Right cardiac atrium (tissue), 5 donors: ENCODE measurements around the gene CYP20A1. TPM values are rescaled to one million over a fixed set of nuclear protein-coding genes. Genes with fewer than 3 reads are reported as not detected.
"Not testable (repeated sequence)": the region's sequence is repeated elsewhere in the genome, so short reads cannot be mapped to it uniquely, and the experiment has no call there.

ENCODE experiments used
- ATAC-seq, 2 donors: fragments of 200-7000 bp; cut with Tn5 transposase; one replicate each; pipeline versions ENCODE4 v1.8.0 to v1.9.1; 2020; ENCODE audit warnings: moderate library complexity in 2 of 2, mild to moderate bottlenecking in 1 of 2
- DNase-seq, 3 donors: peaks; one replicate each; pipeline ENCODE4 v3.0.0-alpha.2; 2020
- H3K27ac ChIP-seq: one replicate; pipeline ENCODE4 v1.5.1; 2013; ENCODE audit warnings: mild to moderate bottlenecking, low read length, control low read depth, moderate library complexity
- H3K27me3 ChIP-seq: one replicate; pipeline ENCODE4 v1.6.1; 2013; ENCODE audit not compliant: control insufficient read depth, insufficient read depth
- H3K4me1 ChIP-seq: one replicate; pipeline ENCODE4 v1.6.1; 2013; ENCODE audit warnings: low read length; ENCODE audit not compliant: control insufficient read depth, insufficient read depth
- H3K4me3 ChIP-seq: one replicate; pipeline ENCODE4 v1.5.1; 2013; ENCODE audit warnings: low read length, control low read depth
- H3K9me3 ChIP-seq: one replicate; pipeline ENCODE4 v1.6.1; 2013; ENCODE audit warnings: low read length; ENCODE audit not compliant: control insufficient read depth
- WGBS: extraction: QIAGEN DNeasy Blood & Tissue Kit; methylation state at CpG from one replicate; pipeline ENCODE4 v1.1.7; 2013; 5-methylcytosine and 5-hydroxymethylcytosine counted together
- intact Hi-C, 4 donors: fragments of 100-400 bp; cut with DNase I; formaldehyde crosslinking; loops; one replicate each; pipeline versions ENCODE4 v1.11.0 to v1.14.0; 2022 to 2023
- polyA plus RNA-seq: library from polyadenylated mRNA; stranded (reverse); fragments of 200-250 nt; gene quantifications from one replicate; pipeline ENCODE4 v1.2.3, GENCODE V29; 2013
- total RNA-seq, 4 donors: library from RNA; stranded (reverse); fragmentation: NEBNext Ultra II Directional; extraction: Animal tissue kit (Norgen Biotek cat#: 25700); gene quantifications; one replicate each; pipeline ENCODE4 v1.2.1, GENCODE V29; 2021
- donor health status: healthy with polysubstance abuse.
- donor health status: DM: no; HTN: yes; CAD: no.
- donor health status: DM: no; HTN: no; CAD: no.
- donor health status: DM: no; HTN: yes; CAD: no; lungs with severe emphysema.
- donor health status: DM: yes; HTN: yes; CAD: no.

CYP20A1 gene
- total and polyA plus RNA-seq, 5 donors: 9.8 to 18.6 (median 14.0) TPM

GRCh38 chr2:203280428-203281064 is 41.7 kb downstream of the CYP20A1 start:
- 73% methylated on average over 6 of the region's 6 CpGs for WGBS

GRCh38 chr2:203282101-203282500 is 43.3 kb downstream of the CYP20A1 start:
- H3K27me3 ChIP-seq: no peaks in the 10 kb centered on the region
- H3K27ac ChIP-seq: no peak overlapping the region
- no peak overlapping the region for H3K4me3 ChIP-seq
- H3K9me3 ChIP-seq: no peaks in the 10 kb centered on the region
- DNase-seq (no peak), ATAC-seq (no peak)
- no peaks in the 10 kb centered on the region for H3K4me1 ChIP-seq
- intact Hi-C loops: no loop called here
- WGBS: 97% methylated on average over 7 of the region's 7 CpGs

More at GRCh38 chr2:203280428-203281064, 41.7 kb downstream of the CYP20A1 start:
- no peaks in the 10 kb centered on the region for H3K4me1 ChIP-seq
- H3K9me3 ChIP-seq: no peaks in the 10 kb centered on the region
- DNase-seq: no peak
- no peak for ATAC-seq
- no peaks in the 10 kb centered on the region for H3K27me3 ChIP-seq
- H3K4me3 ChIP-seq: no peak overlapping the region
- no peak overlapping the region for H3K27ac ChIP-seq
- intact Hi-C loops: no loop called here

GRCh38 chr2:203286532-203286931 is 47.7 kb downstream of the CYP20A1 start:
- ATAC-seq (no peak), DNase-seq (no peak)
- H3K27ac ChIP-seq: no peak overlapping the region
- H3K27me3 ChIP-seq: no peaks in the 10 kb centered on the region
- 96% methylated on average over 2 of the region's 2 CpGs for WGBS
- no peaks in the 10 kb centered on the region for H3K4me1 ChIP-seq
- intact Hi-C loops: no loop called here
- no peak overlapping the region for H3K4me3 ChIP-seq
- no peaks in the 10 kb centered on the region for H3K9me3 ChIP-seq

GRCh38 chr2:203301667-203302066 is 62.8 kb downstream of the CYP20A1 start:
- H3K4me3 ChIP-seq: no peak overlapping the region
- intact Hi-C loops: no loop called here
- 96% methylated on average over 3 of the region's 3 CpGs for WGBS
- ATAC-seq: no peak
- H3K9me3 ChIP-seq: no peaks in the 10 kb centered on the region
- no peak overlapping the region for H3K27ac ChIP-seq
- H3K4me1 ChIP-seq: no peaks in the 10 kb centered on the region
- H3K27me3 ChIP-seq: no peaks in the 10 kb centered on the region
- no peak for DNase-seq

- ATAC-seq, H3K4me1 ChIP-seq, H3K27ac ChIP-seq, intact Hi-C loops, H3K27me3 ChIP-seq, H3K9me3 ChIP-seq, DNase-seq, H3K4me3 ChIP-seq: not testable (repeated sequence)
- WGBS: 91% methylated on average over 8 of the region's 8 CpGs
These were observed 63.8 kb downstream of the CYP20A1 start for GRCh38 chr2:203302586-203302985.

GRCh38 chr2:203310688-203311436 is 72.0 kb downstream of the CYP20A1 start:
- H3K4me3 ChIP-seq: no peak overlapping the region
- no peak overlapping the region for H3K27ac ChIP-seq
- no peaks in the 10 kb centered on the region for H3K27me3 ChIP-seq
- intact Hi-C loops: no loop called here
- no peaks in the 10 kb centered on the region for H3K4me1 ChIP-seq
- no peaks in the 10 kb centered on the region for H3K9me3 ChIP-seq
- no peak for DNase-seq
- no peak for ATAC-seq
- WGBS: 91% methylated on average over 3 of the region's 3 CpGs

GRCh38 chr2:203326356-203326755 is 87.5 kb downstream of the CYP20A1 start:
- ATAC-seq: no peak
- H3K9me3 ChIP-seq: no peaks in the 10 kb centered on the region
- no peaks in the 10 kb centered on the region for H3K27me3 ChIP-seq
- no peak for DNase-seq
- H3K27ac ChIP-seq: no peak overlapping the region
- WGBS: 93% methylated on average over 1 of the region's 1 CpG
- intact Hi-C loops: no loop called here
- no peak overlapping the region for H3K4me3 ChIP-seq
- H3K4me1 ChIP-seq: no peaks in the 10 kb centered on the region

GRCh38 chr2:203327582-203327900 is 88.7 kb downstream of the CYP20A1 start:
- 10% methylated on average over 7 of the region's 7 CpGs for WGBS
- H3K9me3 ChIP-seq: no peaks in the 10 kb centered on the region
- peak overlapping the region; percentile 99 for H3K4me3 ChIP-seq
- DNase-seq (no peak), ATAC-seq (peak in 1 of 2 donors; percentile 5)
- intact Hi-C loops: no loop called here
- no peaks in the 10 kb centered on the region for H3K27me3 ChIP-seq
- no peaks in the 10 kb centered on the region for H3K4me1 ChIP-seq
- H3K27ac ChIP-seq: peak overlapping the region; percentile 99

- Histone ChIP-seq H3K4me3 (peak within 1 kb of the TSS; percentile 99), H3K9me3 (no peaks in the 10 kb centered on the region), H3K4me1 (no peaks in the 10 kb centered on the region), H3K27ac (peak within 1 kb of the TSS; percentile 99), H3K27me3 (no peaks in the 10 kb centered on the region)
- ATAC-seq (peak; percentile 96), DNase-seq (peak; percentile 87 to 96 (median 94))
- intact Hi-C loops: no loop called here
- under 1% methylated on average over 98 of the region's 98 CpGs for WGBS
These were observed 89.3 kb downstream of the CYP20A1 start, which contains the start of gene ABI2 for GRCh38 chr2:203327901-203328759. Gene ABI2, plus strand, starts transcription at chr2:203328394. Its CDS starts 121 bp downstream, at chr2:203328515.

GRCh38 chr2:203328760-203329540 is 90.1 kb downstream of the CYP20A1 start:
- ATAC-seq: peak; percentile 73 to 79
- intact Hi-C loops: no loop called here

More at GRCh38 chr2:203328760-203329540, 90.1 kb downstream of the CYP20A1 start:
- under 1% methylated on average over 31 of the region's 31 CpGs for WGBS
- no peaks in the 10 kb centered on the region for H3K4me1 ChIP-seq
- peak overlapping the region; percentile 90 for H3K27ac ChIP-seq
- H3K27me3 ChIP-seq: no peaks in the 10 kb centered on the region
- H3K9me3 ChIP-seq: no peaks in the 10 kb centered on the region
- peak overlapping the region; percentile 99 for H3K4me3 ChIP-seq
- DNase-seq: peak; percentile 35 to 77 (median 66)
